H9 (cell line): Measurements from ENCODE around the gene TOM1L2. TPM values are rescaled to one million over a fixed set of nuclear protein-coding genes. Genes with fewer than 3 reads are reported as not detected.

Experiments
- DNase-seq: peaks from one replicate; pipeline ENCODE4 v3.0.0-alpha.2; 2017
- H2AFZ ChIP-seq: one replicate; pipeline ENCODE4 v1.6.1; 2013; ENCODE audit warnings: mild to moderate bottlenecking, low read length, control low read depth, moderate library complexity
- H2AK5ac ChIP-seq: 2 replicates; pipeline ENCODE4 v1.6.1; 2013; ENCODE audit warnings: low read length, control low read depth, mixed read lengths; ENCODE audit not compliant: insufficient read length
- H2BK120ac ChIP-seq: one replicate; pipeline ENCODE4 v1.6.1; 2013; ENCODE audit warnings: low read depth, mild to moderate bottlenecking, low read length, control low read depth, inconsistent platforms; ENCODE audit not compliant: poor library complexity, severe bottlenecking
- H2BK12ac ChIP-seq: 2 replicates; pipeline ENCODE4 v1.6.1; 2013; ENCODE audit warnings: low read length, control low read depth, mixed read lengths, low read depth; ENCODE audit not compliant: insufficient read length
- H2BK15ac ChIP-seq: 2 replicates; pipeline ENCODE4 v1.6.1; 2013; ENCODE audit warnings: low read depth, low read length, control low read depth
- H2BK20ac ChIP-seq: one replicate; pipeline ENCODE4 v1.6.1; 2013; ENCODE audit warnings: low read depth, mild to moderate bottlenecking, low read length, control low read depth, inconsistent platforms; ENCODE audit not compliant: poor library complexity, severe bottlenecking
- H2BK5ac ChIP-seq: 2 replicates; pipeline ENCODE4 v1.6.1; 2013; ENCODE audit warnings: low read length, control low read depth, mixed read lengths; ENCODE audit not compliant: insufficient read length
- H3K14ac ChIP-seq: 2 replicates; pipeline ENCODE4 v1.6.1; 2013; ENCODE audit warnings: low read length, control low read depth; ENCODE audit not compliant: insufficient read depth
- H3K18ac ChIP-seq: 2 replicates; pipeline ENCODE4 v1.6.1; 2013; ENCODE audit warnings: low read depth, mild to moderate bottlenecking, mixed read lengths, low read length, control low read depth; ENCODE audit not compliant: insufficient read length
- H3K23ac ChIP-seq: 2 replicates; pipeline ENCODE4 v1.6.1; 2013; ENCODE audit warnings: low read length, control low read depth, mixed read lengths, low read depth; ENCODE audit not compliant: insufficient read length
- H3K23me2 ChIP-seq: 2 replicates; pipeline ENCODE4 v1.6.1; 2013; ENCODE audit warnings: low read depth, mild to moderate bottlenecking, mixed read lengths, low read length, control low read depth; ENCODE audit not compliant: insufficient read length, poor library complexity, severe bottlenecking
- H3K27ac ChIP-seq: 2 replicates; pipeline ENCODE4 v1.5.1; 2013; ENCODE audit warnings: low read length, control low read depth, mixed read lengths, low read depth; ENCODE audit not compliant: insufficient read length
- H3K27me3 ChIP-seq: 2 replicates; pipeline ENCODE4 v1.6.1; 2013; ENCODE audit warnings: low read length, control low read depth, inconsistent platforms; ENCODE audit not compliant: insufficient read depth
- H3K4ac ChIP-seq: 2 replicates; pipeline ENCODE4 v1.6.1; 2013; ENCODE audit warnings: low read depth, mild to moderate bottlenecking, control low read depth, inconsistent platforms, low read length, moderate library complexity
- H3K4me1 ChIP-seq: 2 replicates; pipeline ENCODE4 v1.6.1; 2013; ENCODE audit warnings: low read length, control low read depth, inconsistent platforms; ENCODE audit not compliant: insufficient read depth
- H3K4me2 ChIP-seq: 2 replicates; pipeline ENCODE4 v1.6.1; 2013; ENCODE audit warnings: low read length, control low read depth, mixed read lengths; ENCODE audit not compliant: insufficient read length, insufficient read depth
- H3K56ac ChIP-seq: 2 replicates; pipeline ENCODE4 v1.6.1; 2013; ENCODE audit warnings: low read depth, mild to moderate bottlenecking, mixed read lengths, low read length, control low read depth; ENCODE audit not compliant: insufficient read length
- H3K79me1 ChIP-seq: 2 replicates; pipeline ENCODE4 v1.6.1; 2013; ENCODE audit warnings: low read depth, mild to moderate bottlenecking, moderate library complexity, low read length, control low read depth, inconsistent platforms; ENCODE audit not compliant: insufficient read depth, poor library complexity, severe bottlenecking
- H3K79me2 ChIP-seq: 2 replicates; pipeline ENCODE4 v1.6.1; 2013; ENCODE audit warnings: low read length, control low read depth, inconsistent platforms; ENCODE audit not compliant: insufficient read depth
- H3K9ac ChIP-seq: 2 replicates; pipeline ENCODE4 v1.6.1; 2013; ENCODE audit warnings: low read length, control low read depth, mixed read lengths; ENCODE audit not compliant: insufficient read length; ENCODE audit errors: extremely low read depth
- H3K9me3 ChIP-seq: one replicate; pipeline ENCODE4 v1.6.1; 2013; ENCODE audit warnings: low read depth, low read length, inconsistent platforms; ENCODE audit not compliant: control insufficient read depth
- H3T11ph ChIP-seq: one replicate; pipeline ENCODE4 v1.6.1; 2013; ENCODE audit warnings: mild to moderate bottlenecking, low read length, control low read depth, inconsistent platforms
- H4K20me1 ChIP-seq: one replicate; pipeline ENCODE4 v1.6.1; 2013; ENCODE audit not compliant: control insufficient read depth, insufficient read length, insufficient read depth
- H4K5ac ChIP-seq: 2 replicates; pipeline ENCODE4 v1.6.1; 2013; ENCODE audit warnings: low read depth, mild to moderate bottlenecking, mixed read lengths, low read length, control low read depth; ENCODE audit not compliant: insufficient read length
- H4K8ac ChIP-seq: replicated peaks from 2 replicates; pipeline ENCODE4 v1.6.1; 2013; ENCODE audit warnings: low read length, control low read depth, mixed read lengths, low read depth; ENCODE audit not compliant: insufficient read length
- H4K91ac ChIP-seq: 2 replicates; pipeline ENCODE4 v1.6.1; 2013; ENCODE audit warnings: low read depth, mild to moderate bottlenecking, moderate library complexity, mixed read lengths, low read length, control low read depth; ENCODE audit not compliant: insufficient read length
- H3K27ac Mint-ChIP-seq, 3 experiments: 2 replicates in 2 of 3; 3 replicates in 1 of 3; pipeline ENCODE4 v1.8.0; 2020 to 2021; ENCODE audit warnings: mixed read lengths in 3 of 3, mild to moderate bottlenecking in 1 of 3, moderate library complexity in 1 of 3
- H3K27me3 Mint-ChIP-seq: 2 replicates; pipeline ENCODE4 v1.8.0; 2021; ENCODE audit warnings: low read depth, mild to moderate bottlenecking, moderate library complexity, mixed read lengths
- H3K36me3 Mint-ChIP-seq, 3 experiments: 2 replicates in 2 of 3; 3 replicates in 1 of 3; pipeline ENCODE4 v1.8.0; 2020 to 2021; ENCODE audit warnings: low read depth in 3 of 3, mixed read lengths in 3 of 3; ENCODE audit not compliant: insufficient read depth in 1 of 3
- H3K4me1 Mint-ChIP-seq, 2 experiments: 2 replicates each; pipeline ENCODE4 v1.8.0; 2020; ENCODE audit warnings: mixed read lengths in 2 of 2
- H3K4me3 Mint-ChIP-seq, 2 experiments: 2 replicates in 1 of 2; 3 replicates in 1 of 2; pipeline ENCODE4 v1.8.0; 2020 to 2021; ENCODE audit warnings: mild to moderate bottlenecking in 2 of 2, mixed read lengths in 2 of 2, moderate library complexity in 1 of 2
- H3K9me3 Mint-ChIP-seq, 2 experiments: 2 replicates in 1 of 2; 3 replicates in 1 of 2; pipeline ENCODE4 v1.8.0; 2020; ENCODE audit warnings: mild to moderate bottlenecking in 2 of 2, mixed read lengths in 2 of 2, moderate library complexity in 1 of 2
- CTCF ChIP-seq: fragments of 200-600 bp; sonication (generic); conservative IDR thresholded peaks from 3 replicates; pipeline ENCODE4 v1.8.0; 2021; ENCODE audit warnings: antibody characterized with exemption, mild to moderate bottlenecking
- WGBS: extraction: QIAGEN DNeasy Blood & Tissue Kit; methylation state at CpG from one replicate; pipeline ENCODE4 v1.1.7; 2013; ENCODE audit warnings: missing lambda C conversion rate, low lambda C conversion rate, mixed read lengths; ENCODE audit not compliant: insufficient read length; ENCODE audit errors: extremely low coverage; 5-methylcytosine and 5-hydroxymethylcytosine counted together
- total RNA-seq: library from RNA; stranded (reverse); gene quantifications from 2 replicates; pipeline ENCODE4 v1.2.1, GENCODE V29; 2021

Gene TOM1L2
- total RNA-seq, 1 experiment from 2014 or later: 4.6 TPM

GRCh38 chr17:17947309-17947708 lies 24.9 kb downstream of the TOM1L2 start:
- DNase-seq: no peak
- no peak overlapping the region for H3K23ac ChIP-seq
- no peak overlapping the region for H2BK15ac ChIP-seq
- no peaks in the 10 kb centered on the region for H3K9me3 ChIP-seq
- no peak overlapping the region for H3T11ph ChIP-seq
- no peaks in the 10 kb centered on the region for H3K23me2 ChIP-seq
- no peak overlapping the region for H2BK5ac ChIP-seq
- H4K8ac ChIP-seq: no peak overlapping the region
- H3K4me1 Mint-ChIP-seq: peaks cover 25 to 33% of the 10 kb centered on the region in 2 experiments
- H3K4me2 ChIP-seq: no peak overlapping the region
- no peaks in the 10 kb centered on the region; the same call in 1 of the 2 replicates for H3K4me1 ChIP-seq
- no peaks in the 10 kb centered on the region for H3K79me2 ChIP-seq
- H3K27me3 Mint-ChIP-seq: no peaks in the 10 kb centered on the region
- H3K27me3 ChIP-seq: no peaks in the 10 kb centered on the region
- no peak overlapping the region for H2BK20ac ChIP-seq
- H3K27ac ChIP-seq: no peak overlapping the region
- no peak overlapping the region for H2BK120ac ChIP-seq
- no peak for TF ChIP-seq CTCF
- H3K4me3 Mint-ChIP-seq: no peak overlapping the region
- H4K20me1 ChIP-seq: no peaks in the 10 kb centered on the region
- no peak overlapping the region for H3K9ac ChIP-seq
- H3K27ac Mint-ChIP-seq: no peak overlapping the region
- H4K5ac ChIP-seq: no peak overlapping the region
- H3K56ac ChIP-seq: no peak overlapping the region
- H2BK12ac ChIP-seq: no peak overlapping the region
- no peak overlapping the region for H2AK5ac ChIP-seq
- no peaks in the 10 kb centered on the region for H3K9me3 Mint-ChIP-seq
- H2AFZ ChIP-seq: no peak overlapping the region
- H3K4ac ChIP-seq: no peak overlapping the region
- H3K18ac ChIP-seq: no peak overlapping the region
- H3K36me3 Mint-ChIP-seq: no peaks in the 10 kb centered on the region
- H3K79me1 ChIP-seq: no peaks in the 10 kb centered on the region
- H3K14ac ChIP-seq: no peak overlapping the region
- no peak overlapping the region for H4K91ac ChIP-seq
- WGBS: no CpG with 5 or more reads among the region's 5 CpGs
